GM12892 (cell line): Measurements from ENCODE around the gene OR10X1.

Experiments used
- POLR2A ChIP-seq: IDR thresholded peaks from 2 replicates; pipeline ENCODE4 v1.6.1; 2011; ENCODE audit warnings: low read depth, low read length, control low read depth
- TAF1 ChIP-seq: IDR thresholded peaks from 2 replicates; pipeline ENCODE4 v1.6.1; 2011; ENCODE audit warnings: low read depth, mild to moderate bottlenecking, control low read depth, low read length, borderline replicate concordance

DNA sequence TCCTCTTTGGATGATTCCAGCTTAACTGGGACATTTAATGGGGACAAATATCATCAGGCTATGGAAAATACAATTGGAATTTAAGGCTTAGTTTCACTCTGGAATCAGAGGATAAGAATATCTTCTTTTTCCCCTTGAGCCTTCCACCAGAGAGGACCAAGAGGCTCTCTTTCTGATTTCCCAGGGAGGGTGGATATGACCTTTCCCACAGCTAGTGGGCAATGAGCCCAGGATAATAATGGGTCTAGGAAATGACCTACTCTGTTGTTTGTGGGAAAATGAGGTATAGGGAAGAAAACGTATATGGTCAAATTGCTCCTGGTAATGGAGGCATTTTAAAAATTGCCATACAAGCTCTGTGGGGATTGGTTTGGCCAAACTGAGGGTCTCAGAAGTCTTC lies 27.4 kb downstream of the OR10X1 start:
- TF ChIP-seq POLR2A, result no peak
- no peak for TF ChIP-seq TAF1
